ENCODE data around the gene CD74.

DNA sequence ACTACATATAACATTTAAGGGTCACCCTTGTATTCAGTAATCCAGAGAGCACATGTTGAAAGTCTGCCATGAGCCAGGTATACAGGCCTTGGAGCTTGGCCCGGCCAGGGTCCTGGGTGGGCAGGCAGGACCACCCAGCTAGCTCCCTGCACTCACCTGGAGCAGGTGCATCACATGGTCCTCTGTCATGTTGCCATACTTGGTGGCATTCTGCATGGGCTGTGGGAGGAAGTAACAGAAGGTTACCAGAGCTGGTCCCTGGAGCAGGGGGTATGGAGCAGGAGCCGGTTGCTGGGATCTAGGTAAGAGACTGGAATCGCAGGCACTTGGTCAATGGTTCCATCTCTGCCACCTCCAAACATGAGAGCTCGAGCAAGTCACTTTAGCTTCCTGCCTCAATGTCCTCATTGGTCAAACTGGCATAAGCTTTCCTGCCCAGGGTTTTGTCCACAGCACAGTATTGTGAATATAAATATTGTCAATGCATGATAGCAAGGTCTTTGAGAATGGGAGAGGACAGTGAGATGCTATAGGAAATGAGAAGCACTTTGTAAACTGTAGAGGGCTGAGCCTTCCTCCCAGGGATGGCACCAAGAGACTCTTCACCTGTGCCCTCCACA, 6.5 kb downstream of the CD74 start:
- TF ChIP-seq CTCF (conservative IDR thresholded peaks at IDR 0.05) (no peak), ZFX (IDR thresholded peaks at IDR 0.05) (no peak)

Measured in C4-2B (cell line).